Left lung (tissue), 10 donors: Measurements from ENCODE around the gene EEPD1. TPM values are rescaled to one million over a fixed set of nuclear protein-coding genes. Genes with fewer than 3 reads are reported as not detected.

Experiments
- ATAC-seq: fragments of 200-7000 bp; cut with Tn5 transposase; one replicate; pipeline ENCODE4 v1.9.1; 2020; ENCODE audit warnings: moderate library complexity
- DNase-seq, 4 donors: peaks; one replicate each; pipeline ENCODE4 v3.0.0-alpha.2; 2013 to 2020
- H3K27ac ChIP-seq, 2 donors: fragments of 200-600 bp; sonication (generic) in 1 of 2; one replicate each; pipeline versions ENCODE4 v1.5.0 to v1.8.0; 2020 to 2021
- H3K27me3 ChIP-seq, 2 donors: fragments of 200-600 bp; sonication (generic) in 1 of 2; one replicate each; pipeline versions ENCODE4 v1.5.0 to v1.8.0; 2020 to 2021
- H3K36me3 ChIP-seq, 2 donors: fragments of 200-600 bp; sonication (generic) in 1 of 2; one replicate each; pipeline versions ENCODE4 v1.5.0 to v1.8.0; 2020 to 2021
- H3K4me1 ChIP-seq, 2 donors: fragments of 200-600 bp; one replicate each; pipeline ENCODE4 v1.8.0; 2021
- H3K4me3 ChIP-seq, 2 donors: fragments of 200-600 bp; sonication (generic) in 1 of 2; one replicate each; pipeline versions ENCODE4 v1.5.0 to v1.8.0; 2020 to 2021; ENCODE audit warnings: mild to moderate bottlenecking in 1 of 2
- H3K9me3 ChIP-seq, 2 donors: fragments of 200-600 bp; sonication (generic) in 1 of 2; one replicate each; pipeline versions ENCODE4 v1.5.0 to v1.8.0; 2020 to 2021
- CTCF ChIP-seq, 2 donors: fragments of 200-600 bp; sonication (generic) in 1 of 2; IDR thresholded peaks; one replicate each; pipeline versions ENCODE4 v1.5.0 to v1.8.0; 2021; ENCODE audit warnings: antibody characterized with exemption in 2 of 2
- intact Hi-C, 2 donors: fragments of 100-400 bp; cut with DNase I; formaldehyde crosslinking; loops; one replicate each; pipeline versions ENCODE4 v1.11.2 to v1.14.2; 2022
- polyA plus RNA-seq, 6 donors: library from polyadenylated mRNA; unstranded; fragments of 120-200 nt; gene quantifications; one replicate each; pipeline ENCODE4 v1.2.1, GENCODE V29; 2013; ENCODE audit not compliant: insufficient read length in 6 of 6
- total RNA-seq, 2 donors: library from RNA; stranded (reverse); fragmentation: NEBNext Ultra II Directional; extraction: Animal tissue kit (Norgen Biotek cat#: 25700); gene quantifications; one replicate each; pipeline ENCODE4 v1.2.1, GENCODE V29; 2021
- donor health status: DM: no; HTN: yes; CAD: no.
- donor health status: DM: no; HTN: no; CAD: no.

EEPD1 gene
- total and polyA plus RNA-seq, 8 donors: 7.8 to 22.8 (median 19.0) TPM

- no peak for TF ChIP-seq CTCF (IDR thresholded peaks at IDR 0.05)
- peak in 1 of 4 donors; percentile 24 for DNase-seq
- Histone ChIP-seq H3K27ac (peak overlapping the region in 1 of 2 donors; percentile 15), H3K27me3 (no peaks in the 10 kb centered on the region), H3K36me3 (peaks cover 0 to 20% of the 10 kb centered on the region in 2 donors), H3K9me3 (no peaks in the 10 kb centered on the region), H3K4me1 (peaks cover 23 to 38% of the 10 kb centered on the region in 2 donors), H3K4me3 (no peak overlapping the region)
- ATAC-seq: no peak
- intact Hi-C loops: no loop called here
These were observed 147.8 kb downstream of the EEPD1 start for GRCh38 chr7:36300696-36301350.

GRCh38 chr7:36301914-36302771, 149.1 kb downstream of the EEPD1 start:
- H3K27ac ChIP-seq: peak overlapping the region in 1 of 2 donors; percentile 69

GRCh38 chr7:36303202-36304098, 150.4 kb downstream of the EEPD1 start:
- ATAC-seq (peak; percentile 86), DNase-seq (peak in 3 of 4 donors; percentile 89 to 97 (median 97))
- H3K27ac ChIP-seq: peak overlapping the region; percentile 61 to 69
- peaks cover 0 to 15% of the 10 kb centered on the region in 2 donors for H3K36me3 ChIP-seq
- intact Hi-C loops: no loop called here
- H3K4me3 ChIP-seq: no peak overlapping the region
- H3K4me1 ChIP-seq: peaks cover 21 to 31% of the 10 kb centered on the region in 2 donors
- TF ChIP-seq CTCF (IDR thresholded peaks at IDR 0.05): no peak
- H3K27me3 ChIP-seq: no peaks in the 10 kb centered on the region
- H3K9me3 ChIP-seq: no peaks in the 10 kb centered on the region

More at GRCh38 chr7:36301914-36302771, 149.1 kb downstream of the EEPD1 start:
- peak in 1 of 4 donors; percentile 2 for DNase-seq
- H3K9me3 ChIP-seq: no peaks in the 10 kb centered on the region
- no peak overlapping the region for H3K4me3 ChIP-seq
- peaks cover 23 to 38% of the 10 kb centered on the region in 2 donors for H3K4me1 ChIP-seq
- TF ChIP-seq CTCF (IDR thresholded peaks at IDR 0.05): no peak
- H3K36me3 ChIP-seq: peaks cover 0 to 17% of the 10 kb centered on the region in 2 donors
- ATAC-seq: no peak
- no peaks in the 10 kb centered on the region for H3K27me3 ChIP-seq
- intact Hi-C loops: no loop called here

- no peaks in the 10 kb centered on the region for H3K9me3 ChIP-seq
- intact Hi-C loops: no loop called here
- peak overlapping the region; percentile 61 to 69 for H3K27ac ChIP-seq
- no peak for DNase-seq
- H3K4me1 ChIP-seq: peaks cover 19 to 29% of the 10 kb centered on the region in 2 donors
- no peaks in the 10 kb centered on the region for H3K27me3 ChIP-seq
- no peak for ATAC-seq
- H3K4me3 ChIP-seq: no peak overlapping the region
- peaks cover 0 to 9% of the 10 kb centered on the region in 2 donors for H3K36me3 ChIP-seq
- no peak for TF ChIP-seq CTCF (IDR thresholded peaks at IDR 0.05)
These were observed 151.0 kb downstream of the EEPD1 start for GRCh38 chr7:36304099-36304425.
